BE2C (cell line): ENCODE results near the gene JUNB.

Source experiments
- DNase-seq: peaks from one replicate; pipeline ENCODE4 v3.0.0-alpha.2; 2020
- H3K27me3 ChIP-seq: fragments of 250-450 bp; sonication (Bioruptor Pico); 2 replicates; pipeline ENCODE4 v1.5.1; 2020; ENCODE audit warnings: mild to moderate bottlenecking
- H3K36me3 ChIP-seq: fragments of 250-450 bp; sonication (Bioruptor Pico); 2 replicates; pipeline ENCODE4 v1.5.1; 2020; ENCODE audit warnings: mild to moderate bottlenecking
- H3K4me1 ChIP-seq: fragments of 250-450 bp; sonication (Bioruptor Pico); 2 replicates; pipeline ENCODE4 v1.5.1; 2020
- H3K4me3 ChIP-seq: 2 replicates; pipeline ENCODE4 v1.5.1; 2011; ENCODE audit warnings: low read depth, low read length
- H3K9me3 ChIP-seq: fragments of 250-450 bp; sonication (Bioruptor Pico); 2 replicates; pipeline ENCODE4 v1.5.1; 2020
- TF ChIP-seq, protein P1 (sequence below): IDR thresholded peaks from 2 replicates; pipeline ENCODE4 v1.5.1; 2012; ENCODE audit warnings: mild to moderate bottlenecking, low read depth, low read length

The JUNB gene

DNA sequence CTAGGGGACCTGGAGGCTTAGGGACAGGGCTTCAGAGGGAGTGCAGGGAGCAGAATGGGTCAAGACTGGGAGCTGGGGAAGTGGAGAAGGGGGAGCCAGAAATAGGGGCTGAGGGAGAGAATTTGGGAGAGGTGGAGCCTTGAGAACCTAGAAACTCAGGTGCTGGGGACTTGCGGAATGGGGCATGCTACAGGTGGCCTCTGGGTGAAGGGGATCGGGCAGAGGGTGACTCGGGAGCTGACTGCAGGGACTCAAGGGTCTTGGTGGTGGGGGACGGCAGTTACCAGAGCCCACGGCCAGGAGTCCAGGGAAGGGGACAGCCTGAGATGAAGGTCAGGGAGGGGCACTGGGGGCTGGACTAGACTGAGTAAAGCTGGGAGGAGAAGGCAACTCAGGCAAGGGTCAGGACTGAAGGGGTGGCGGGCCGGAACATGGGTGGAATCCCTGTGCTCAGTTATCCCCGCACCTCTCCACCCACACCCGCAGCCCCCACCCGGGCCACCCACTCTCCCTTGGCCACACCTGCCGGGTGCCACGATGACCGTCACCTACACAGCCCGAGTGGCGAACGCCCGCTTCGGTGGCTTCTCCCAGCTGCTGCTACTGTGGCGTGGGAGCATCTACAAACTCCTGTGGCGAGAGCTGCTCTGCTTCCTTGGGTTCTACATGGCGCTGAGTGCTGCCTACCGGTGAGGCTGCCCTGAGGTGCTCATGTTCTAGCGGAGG lies 39.1 kb upstream of the JUNB start:
- DNase-seq: no peak

DNA sequence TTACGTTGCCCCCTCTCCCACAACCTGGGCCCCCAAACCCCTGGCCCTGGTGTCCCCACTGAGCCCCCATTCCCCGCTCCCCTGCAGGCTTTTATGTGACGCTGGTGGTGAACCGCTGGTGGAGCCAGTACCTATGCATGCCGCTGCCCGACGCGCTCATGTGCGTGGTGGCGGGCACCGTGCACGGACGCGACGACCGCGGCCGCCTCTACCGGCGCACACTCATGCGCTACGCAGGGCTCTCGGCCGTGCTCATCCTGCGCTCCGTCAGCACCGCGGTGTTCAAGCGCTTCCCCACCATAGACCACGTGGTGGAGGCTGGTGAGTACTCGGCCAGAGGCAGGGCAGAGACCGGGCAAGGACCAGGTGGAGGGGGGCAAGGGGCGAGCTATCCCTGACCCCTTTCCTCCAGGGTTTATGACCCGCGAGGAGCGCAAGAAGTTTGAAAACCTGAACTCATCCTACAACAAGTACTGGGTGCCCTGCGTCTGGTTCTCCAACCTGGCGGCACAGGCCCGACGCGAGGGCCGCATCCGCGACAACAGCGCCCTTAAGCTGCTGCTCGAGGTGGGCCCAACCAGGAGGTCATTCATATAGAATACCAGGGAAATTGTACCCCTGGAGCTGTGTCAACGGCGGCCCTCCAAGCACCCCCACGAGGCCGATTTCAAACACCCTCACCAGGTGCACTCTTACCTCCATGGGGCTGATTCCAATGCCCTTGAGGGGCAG lies 36.7 kb upstream of the JUNB start:
- TF ChIP-seq, protein P1, sequence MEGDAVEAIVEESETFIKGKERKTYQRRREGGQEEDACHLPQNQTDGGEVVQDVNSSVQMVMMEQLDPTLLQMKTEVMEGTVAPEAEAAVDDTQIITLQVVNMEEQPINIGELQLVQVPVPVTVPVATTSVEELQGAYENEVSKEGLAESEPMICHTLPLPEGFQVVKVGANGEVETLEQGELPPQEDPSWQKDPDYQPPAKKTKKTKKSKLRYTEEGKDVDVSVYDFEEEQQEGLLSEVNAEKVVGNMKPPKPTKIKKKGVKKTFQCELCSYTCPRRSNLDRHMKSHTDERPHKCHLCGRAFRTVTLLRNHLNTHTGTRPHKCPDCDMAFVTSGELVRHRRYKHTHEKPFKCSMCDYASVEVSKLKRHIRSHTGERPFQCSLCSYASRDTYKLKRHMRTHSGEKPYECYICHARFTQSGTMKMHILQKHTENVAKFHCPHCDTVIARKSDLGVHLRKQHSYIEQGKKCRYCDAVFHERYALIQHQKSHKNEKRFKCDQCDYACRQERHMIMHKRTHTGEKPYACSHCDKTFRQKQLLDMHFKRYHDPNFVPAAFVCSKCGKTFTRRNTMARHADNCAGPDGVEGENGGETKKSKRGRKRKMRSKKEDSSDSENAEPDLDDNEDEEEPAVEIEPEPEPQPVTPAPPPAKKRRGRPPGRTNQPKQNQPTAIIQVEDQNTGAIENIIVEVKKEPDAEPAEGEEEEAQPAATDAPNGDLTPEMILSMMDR: no peak
- no peaks in the 10 kb centered on the region for H3K4me1 ChIP-seq
- no peak for DNase-seq
- H3K36me3 ChIP-seq: no peaks in the 10 kb centered on the region
- no peak overlapping the region for H3K4me3 ChIP-seq
- peaks cover 55% of the 10 kb centered on the region for H3K27me3 ChIP-seq
- no peaks in the 10 kb centered on the region for H3K9me3 ChIP-seq

More for the DNA sequence above, 39.1 kb upstream of the JUNB start:
- peaks cover 58% of the 10 kb centered on the region for H3K27me3 ChIP-seq
- H3K9me3 ChIP-seq: no peaks in the 10 kb centered on the region
- H3K4me1 ChIP-seq: no peaks in the 10 kb centered on the region
- TF ChIP-seq, protein P1: no peak
- no peak overlapping the region for H3K4me3 ChIP-seq
- H3K36me3 ChIP-seq: peaks cover 6% of the 10 kb centered on the region

DNA sequence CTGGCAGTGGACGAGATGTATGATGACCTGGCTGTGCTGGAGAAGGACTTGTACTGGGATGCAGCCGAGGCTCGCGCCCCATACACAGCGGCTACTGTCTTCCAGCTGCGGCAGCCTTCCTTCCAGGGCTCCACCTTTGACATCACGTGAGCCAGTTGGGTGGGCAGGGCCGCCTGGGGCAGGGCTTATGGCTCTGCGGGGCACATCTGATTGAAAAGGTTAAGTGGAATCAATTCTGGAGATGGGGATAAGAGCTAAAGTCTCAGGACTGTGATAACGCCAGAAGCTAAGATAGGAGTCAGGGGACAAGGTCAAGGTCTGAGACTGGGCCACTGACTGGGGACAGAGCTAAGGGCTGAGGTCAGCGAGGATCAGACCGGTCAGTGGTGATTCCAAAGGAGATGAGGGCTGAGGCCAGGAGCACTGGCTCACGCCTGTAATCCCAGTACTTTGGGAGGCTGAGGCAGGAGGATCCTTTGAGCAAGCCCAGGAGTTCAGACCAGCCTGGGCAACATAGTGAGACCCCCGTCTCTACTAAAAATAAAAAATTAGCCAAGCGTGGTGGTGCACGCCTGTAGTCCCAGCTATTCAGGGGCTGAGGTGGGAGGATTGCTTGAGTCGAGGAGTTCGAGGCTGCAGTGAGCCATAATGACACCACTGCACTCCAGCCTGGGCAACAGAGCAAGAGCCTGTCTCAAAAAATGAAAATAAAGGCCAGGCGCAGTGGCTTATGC lies 35.0 kb upstream of the JUNB start:
- H3K9me3 ChIP-seq: no peaks in the 10 kb centered on the region
- peaks cover 38% of the 10 kb centered on the region for H3K27me3 ChIP-seq
- no peaks in the 10 kb centered on the region for H3K4me1 ChIP-seq
- no peak overlapping the region for H3K4me3 ChIP-seq
- TF ChIP-seq, protein P1: no peak
- no peak for DNase-seq
- H3K36me3 ChIP-seq: no peaks in the 10 kb centered on the region

DNA sequence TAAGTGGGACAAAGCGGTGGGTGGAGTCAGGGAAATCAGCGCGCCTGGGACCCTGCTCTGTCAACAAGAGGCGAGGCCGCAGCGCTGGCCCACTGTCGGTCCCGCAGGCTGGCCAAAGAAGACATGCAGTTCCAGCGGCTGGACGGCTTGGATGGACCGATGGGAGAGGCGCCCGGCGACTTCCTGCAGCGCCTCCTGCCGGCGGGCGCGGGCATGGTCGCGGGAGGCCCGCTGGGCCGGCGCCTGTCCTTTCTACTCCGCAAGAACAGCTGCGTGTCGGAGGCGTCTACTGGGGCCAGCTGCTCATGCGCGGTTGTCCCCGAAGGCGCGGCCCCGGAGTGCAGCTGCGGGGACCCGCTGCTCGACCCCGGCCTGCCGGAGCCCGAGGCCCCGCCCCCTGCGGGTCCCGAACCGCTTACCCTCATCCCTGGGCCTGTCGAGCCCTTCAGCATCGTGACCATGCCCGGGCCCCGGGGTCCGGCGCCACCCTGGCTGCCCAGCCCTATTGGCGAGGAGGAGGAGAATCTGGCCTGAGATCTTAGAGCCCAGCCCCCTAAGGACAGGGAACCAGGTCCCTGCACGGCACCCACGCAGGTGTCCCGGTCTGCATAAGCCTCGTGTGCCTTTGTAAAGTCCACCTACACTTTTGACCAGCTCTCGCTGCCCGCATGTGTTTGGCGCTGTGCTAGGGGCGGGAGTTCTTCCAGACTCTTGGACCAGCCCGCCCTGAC lies 33.6 kb upstream of the JUNB start:
- Histone ChIP-seq H3K4me3 (peak overlapping the region; percentile 44), H3K27me3 (peaks cover 26% of the 10 kb centered on the region), H3K9me3 (no peaks in the 10 kb centered on the region), H3K36me3 (no peaks in the 10 kb centered on the region), H3K4me1 (no peaks in the 10 kb centered on the region)
- TF ChIP-seq, protein P1: peak; percentile 88
- DNase-seq: peak; percentile 83

DNA sequence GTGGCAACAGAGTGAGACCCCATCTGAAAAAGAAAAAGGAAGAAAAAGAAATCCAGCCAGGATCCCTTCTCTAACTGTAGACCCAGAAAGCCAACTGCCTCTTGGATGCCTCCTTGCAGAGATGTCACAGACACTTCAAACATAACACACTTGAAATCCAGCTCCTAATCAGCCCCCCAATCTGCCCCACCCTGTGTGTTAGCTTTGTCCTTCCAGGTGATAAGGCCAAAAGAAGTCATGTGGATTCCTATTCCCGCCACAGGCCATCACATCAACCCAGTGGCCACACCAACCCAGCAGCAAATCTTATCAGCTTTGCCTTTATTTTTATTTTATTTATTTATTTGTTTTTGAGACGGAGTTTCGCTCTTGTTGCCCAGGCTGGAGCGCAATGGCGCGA lies 31.6 kb upstream of the JUNB start:
- H3K4me3 ChIP-seq: no peak overlapping the region

More for the DNA sequence above, 31.6 kb upstream of the JUNB start:
- Histone ChIP-seq H3K27me3 (peaks cover 8% of the 10 kb centered on the region), H3K4me1 (no peaks in the 10 kb centered on the region), H3K36me3 (no peaks in the 10 kb centered on the region; the same call in 1 of the 2 replicates), H3K9me3 (no peaks in the 10 kb centered on the region)
- TF ChIP-seq, protein P1: no peak
- no peak for DNase-seq
